SK-N-SH treated with all-trans-retinoic acid at 6 μM for 48 hours (cell line): ENCODE data around the gene WDR53.

ENCODE experiments used
- ARNTL ChIP-seq: fragments of 450-650 bp; formaldehyde crosslinking; IDR thresholded peaks from 2 replicates; pipeline ENCODE4 v1.5.0; 2020; ENCODE audit warnings: low read depth, mild to moderate bottlenecking, moderate library complexity, borderline replicate concordance
- CREB5 ChIP-seq: fragments of 250-450 bp; sonication (Bioruptor Pico); IDR thresholded peaks from 2 replicates; pipeline ENCODE4 v1.5.1; 2020; ENCODE audit warnings: low read depth, mild to moderate bottlenecking, moderate library complexity
- PATZ1 ChIP-seq: fragments of 250-450 bp; sonication (Bioruptor Pico); IDR thresholded peaks from 2 replicates; pipeline ENCODE4 v1.8.0; 2020; ENCODE audit warnings: mild to moderate bottlenecking, moderate library complexity, borderline replicate concordance
- RARB ChIP-seq: fragments of 250-450 bp; sonication (Bioruptor Pico); IDR thresholded peaks from 2 replicates; pipeline ENCODE4 v1.8.0; 2021; ENCODE audit warnings: mild to moderate bottlenecking, moderate library complexity
- TOX ChIP-seq: fragments of 250-450 bp; sonication (Bioruptor Pico); IDR thresholded peaks from 2 replicates; pipeline ENCODE4 v1.8.0; 2021; ENCODE audit warnings: mild to moderate bottlenecking, moderate library complexity, borderline replicate concordance
- TSHZ2 ChIP-seq: fragments of 250-450 bp; sonication (Bioruptor Pico); IDR thresholded peaks from 2 replicates; pipeline ENCODE4 v1.5.0; 2020; ENCODE audit warnings: mild to moderate bottlenecking, moderate library complexity
- ZC3H10 ChIP-seq: fragments of 250-450 bp; sonication (Bioruptor Pico); IDR thresholded peaks from 2 replicates; pipeline ENCODE4 v1.5.1; 2021; ENCODE audit warnings: mild to moderate bottlenecking, moderate library complexity
- ZFP3 ChIP-seq: fragments of 250-450 bp; sonication (Bioruptor Pico); IDR thresholded peaks from 2 replicates; pipeline ENCODE4 v1.5.0; 2020; ENCODE audit warnings: mild to moderate bottlenecking, moderate library complexity
- ZFP30 ChIP-seq: fragments of 450-650 bp; formaldehyde crosslinking; IDR thresholded peaks from 2 replicates; pipeline ENCODE4 v1.5.0; 2022; ENCODE audit warnings: mild to moderate bottlenecking, moderate library complexity

GRCh38 chr3:196504556-196504955, 63.8 kb downstream of the WDR53 start:
- no peak for TF ChIP-seq ZC3H10
- TF ChIP-seq ARNTL (CRISPR knock-in tag) = no peak
- TF ChIP-seq CREB5 (CRISPR knock-in tag) = no peak
- TF ChIP-seq ZFP30 (CRISPR knock-in tag) = no peak
- TF ChIP-seq PATZ1 (CRISPR knock-in tag) = no peak
- no peak for TF ChIP-seq TOX
- no peak for TF ChIP-seq RARB (CRISPR knock-in tag)
- no peak for TF ChIP-seq ZFP3 (CRISPR knock-in tag)
- TF ChIP-seq TSHZ2 = no peak
